Mucosa of gallbladder (tissue), 1 donor: Measurements from ENCODE around the gene SYCN. TPM values are rescaled to one million over a fixed set of nuclear protein-coding genes. Genes with fewer than 3 reads are reported as not detected.
A peak's percentile ranks its signal among the peaks of the same experiment; 100 is the strongest.

Source experiments
- DNase-seq: peaks from one replicate; pipeline ENCODE4 v3.0.0-alpha.2; 2020; ENCODE audit warnings: low spot score
- total RNA-seq: library from RNA; stranded (reverse); gene quantifications from one replicate; pipeline ENCODE4 v1.2.1, GENCODE V29; 2021
- donor health status: DM: no; HTN: no; CAD: no.

The SYCN gene
- total RNA-seq, 1 donor from 2014 or later, result 1.1 TPM

DNA sequence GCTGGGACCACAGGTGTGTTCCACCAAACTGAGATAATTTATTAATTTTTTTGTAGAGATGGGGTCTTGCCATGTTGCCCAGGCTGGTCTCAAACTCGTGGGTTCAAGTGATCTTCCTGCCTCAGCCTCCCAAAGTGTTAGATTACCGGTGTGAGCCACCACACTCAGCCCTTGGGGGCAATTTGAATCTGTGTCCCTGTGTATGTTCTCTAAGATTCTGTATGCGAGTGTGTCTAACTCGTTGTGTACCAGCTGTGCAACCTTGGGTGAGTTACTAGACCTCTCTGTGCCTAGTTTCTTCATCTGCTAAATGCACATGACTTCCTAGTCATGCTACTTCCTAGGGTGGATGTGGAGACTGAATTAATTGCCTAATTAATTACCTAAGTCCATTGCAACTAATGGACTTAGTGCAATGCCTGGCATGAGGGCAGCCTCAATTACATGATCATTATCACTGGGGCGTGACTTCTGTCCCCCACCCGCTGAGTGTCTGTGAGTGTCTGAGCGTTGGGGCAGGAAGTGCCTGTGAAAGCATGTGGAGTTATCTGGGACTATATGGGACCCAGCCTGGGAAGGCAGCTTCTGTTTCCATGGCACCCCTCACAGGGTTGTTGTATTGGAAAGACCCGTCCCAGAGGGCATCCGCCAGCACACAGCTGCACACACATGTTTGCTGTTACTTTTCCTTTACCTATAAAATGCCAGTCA, 9.1 kb downstream of the SYCN start:
- DNase-seq, result no peak

DNA sequence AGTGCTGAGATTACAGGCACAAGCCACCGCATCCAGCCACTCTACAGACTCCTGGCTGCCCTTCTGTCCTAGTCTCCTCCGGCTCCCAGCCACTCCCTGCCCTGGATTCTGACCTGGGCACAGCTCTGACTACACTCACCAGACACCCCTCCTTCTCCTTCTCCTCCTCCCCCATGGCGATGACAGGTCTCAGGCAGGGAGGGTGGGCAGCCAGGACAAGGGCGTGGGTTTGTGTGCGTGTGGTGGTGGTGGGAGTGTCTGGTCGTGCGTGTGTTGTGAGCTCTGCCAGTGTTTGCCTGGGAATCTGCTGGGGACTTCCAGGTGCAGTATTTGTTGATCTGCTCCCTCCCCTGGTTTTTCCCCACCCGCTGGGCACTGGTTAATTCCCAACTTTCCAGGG, 10.3 kb downstream of the SYCN start:
- peak; percentile 39 for DNase-seq

DNA sequence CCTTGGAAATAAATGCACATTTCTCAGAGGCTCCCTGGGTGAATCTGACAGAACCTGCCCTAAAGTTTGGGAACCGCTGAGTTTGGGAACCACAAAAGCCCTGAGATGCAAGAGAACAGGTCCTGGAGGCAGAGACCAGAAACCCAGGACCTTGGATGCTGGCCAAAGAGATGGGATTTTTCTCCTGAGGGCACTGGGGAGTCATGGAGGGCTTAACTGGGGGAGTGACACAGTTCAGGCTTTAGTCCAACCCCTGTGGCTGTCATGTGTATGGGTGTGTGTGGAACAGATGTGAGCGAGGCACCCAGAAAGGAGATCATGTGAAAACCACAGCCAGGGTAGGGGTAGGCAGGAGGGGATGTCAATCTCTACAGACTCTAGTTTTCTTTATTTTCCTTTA, 11.2 kb downstream of the SYCN start:
- DNase-seq, result no peak

DNA sequence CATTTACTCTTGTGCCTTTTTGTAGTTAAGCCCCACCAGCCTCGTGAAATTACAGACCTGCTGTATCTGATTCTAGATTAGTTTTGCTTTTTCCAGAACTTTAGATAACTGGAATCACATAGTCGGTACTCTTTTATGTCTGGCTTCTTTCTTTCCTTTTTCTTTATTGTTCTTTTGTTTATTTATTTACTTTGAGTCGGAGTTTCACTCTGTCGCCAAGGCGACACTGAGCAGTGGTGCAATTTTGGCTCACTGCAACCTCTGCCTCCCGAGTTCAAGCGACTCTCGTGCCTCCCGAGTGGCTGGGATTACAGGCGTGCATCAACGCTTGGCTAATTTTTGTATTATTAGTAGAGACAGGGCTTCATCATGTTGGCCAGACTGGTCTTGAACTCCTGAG, 13.3 kb downstream of the SYCN start:
- DNase-seq, result no peak

DNA sequence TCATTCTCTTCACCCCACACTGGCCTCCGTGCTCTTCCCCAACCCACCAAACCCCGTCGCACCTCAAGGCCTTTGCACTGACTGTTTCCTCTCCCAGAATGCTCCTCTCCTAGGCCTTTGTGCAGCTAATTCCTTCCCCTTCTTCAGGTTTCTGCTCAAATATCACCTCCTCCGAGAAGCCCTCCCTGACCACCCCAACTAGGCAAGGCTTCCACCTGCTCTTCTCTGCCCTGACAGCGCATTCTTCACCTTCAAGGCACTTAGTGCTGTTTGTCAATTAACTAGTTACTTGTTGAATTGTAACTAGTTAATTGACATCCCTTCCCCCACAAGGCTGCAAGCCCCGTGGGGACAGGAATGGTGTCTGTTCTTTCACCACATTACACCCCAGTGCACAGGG, 15.1 kb downstream of the SYCN start:
- DNase-seq, result no peak

DNA sequence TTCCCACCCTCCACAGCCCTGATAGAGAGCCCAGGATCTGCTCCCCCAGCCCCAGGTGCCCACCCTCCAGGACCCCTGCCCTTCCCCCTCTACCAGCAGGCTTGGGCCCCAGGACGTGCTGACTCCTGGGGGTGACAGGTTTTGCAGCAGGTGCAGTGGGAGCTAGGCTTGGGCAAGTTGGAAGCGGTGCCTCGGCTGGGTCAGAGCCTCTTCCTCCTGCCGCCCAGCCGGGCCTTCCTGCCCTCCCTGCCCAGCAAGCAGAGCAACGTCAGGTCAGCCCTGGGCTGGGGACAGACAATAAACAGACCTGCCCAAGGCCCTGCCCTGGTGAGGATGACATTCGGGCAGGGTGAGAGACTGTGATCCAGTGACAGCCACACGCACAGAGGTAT, 16.5 kb downstream of the SYCN start:
- no peak for DNase-seq

DNA sequence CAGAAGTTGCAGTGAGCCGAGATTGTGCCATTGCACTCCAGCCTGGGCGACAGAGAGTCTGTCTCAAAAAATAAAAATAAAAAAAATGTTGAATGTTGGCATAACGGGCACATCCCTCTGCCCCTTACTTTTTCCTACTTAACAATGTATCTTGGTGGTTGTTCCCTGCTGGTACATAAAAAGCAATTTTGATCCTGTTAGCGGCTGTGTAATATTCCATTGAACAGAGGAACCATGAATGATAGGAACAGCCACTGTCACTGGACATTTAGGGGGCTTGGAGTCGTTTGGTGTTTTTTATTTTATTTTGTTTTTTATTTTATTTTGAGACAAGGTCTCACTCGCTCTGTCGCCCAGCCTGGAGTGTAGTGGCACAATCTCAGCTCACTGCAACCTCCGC, 17.7 kb downstream of the SYCN start:
- no peak for DNase-seq

DNA sequence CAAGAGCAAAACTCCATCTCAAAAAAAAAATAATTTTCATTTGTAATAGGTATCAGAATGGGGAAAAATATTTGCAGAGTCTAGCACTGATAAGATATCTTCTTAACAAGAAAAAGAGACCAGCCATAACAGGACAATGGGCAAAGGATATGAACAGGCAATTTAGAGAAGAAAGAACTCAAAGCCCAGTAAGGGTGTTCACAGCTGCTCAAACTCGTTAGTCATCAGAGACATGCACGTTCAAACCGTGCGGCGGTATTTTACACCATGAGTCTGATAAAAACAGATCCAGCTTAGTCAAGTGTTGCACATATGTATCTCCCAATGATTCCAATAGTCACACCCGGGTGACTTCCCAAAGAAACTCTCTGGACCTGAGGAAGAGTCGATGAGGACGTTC, 21.0 kb downstream of the SYCN start:
- no peak for DNase-seq

DNA sequence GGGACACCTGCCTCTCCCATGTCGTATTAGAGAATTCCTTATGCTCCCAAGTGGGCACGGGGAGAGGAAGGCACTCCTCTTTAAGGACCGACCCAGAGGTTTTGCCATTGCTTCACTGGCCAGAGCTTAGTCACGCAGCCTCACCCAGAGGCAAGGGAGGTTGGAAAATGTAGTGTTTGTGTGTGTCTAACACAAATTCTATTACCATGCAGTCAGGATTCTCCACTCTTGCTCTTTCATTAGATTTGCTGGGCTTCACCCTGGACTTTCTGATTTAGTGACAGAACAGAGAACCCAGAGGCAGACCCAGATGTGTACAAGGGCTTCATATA, 21.9 kb downstream of the SYCN start:
- no peak for DNase-seq

DNA sequence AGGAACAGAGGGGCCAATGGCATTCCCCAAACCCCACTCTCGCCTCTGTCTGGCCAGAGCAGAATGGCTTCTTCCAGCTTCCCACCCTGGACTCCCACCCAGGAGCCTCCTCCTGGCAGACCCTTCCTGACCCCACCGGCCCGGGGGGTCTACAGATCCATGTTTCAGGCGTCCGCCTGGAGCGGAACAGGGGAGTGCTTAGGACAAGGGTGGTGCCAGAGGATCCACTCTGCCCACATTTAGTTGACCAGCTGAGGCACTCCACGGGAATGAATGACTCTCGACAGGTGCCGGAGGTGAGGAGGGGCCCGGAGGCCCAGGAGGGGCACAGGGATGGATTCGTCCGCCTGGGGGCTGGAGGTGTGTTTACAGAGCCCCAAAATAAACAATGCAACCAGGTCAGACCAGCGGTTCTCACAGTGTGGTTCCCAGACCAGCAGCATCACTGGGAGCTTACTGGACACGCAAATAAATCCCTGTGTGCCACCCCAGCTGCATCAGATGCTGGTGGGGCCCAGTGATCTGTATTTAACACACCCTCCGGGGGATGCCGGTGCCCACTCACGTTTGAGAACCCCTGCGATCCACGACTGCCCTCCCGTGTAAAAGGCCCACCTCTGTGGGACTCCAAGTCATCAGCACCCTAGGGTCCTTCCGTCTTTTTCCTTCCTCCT, 22.4 kb downstream of the SYCN start:
- DNase-seq, result no peak

DNA sequence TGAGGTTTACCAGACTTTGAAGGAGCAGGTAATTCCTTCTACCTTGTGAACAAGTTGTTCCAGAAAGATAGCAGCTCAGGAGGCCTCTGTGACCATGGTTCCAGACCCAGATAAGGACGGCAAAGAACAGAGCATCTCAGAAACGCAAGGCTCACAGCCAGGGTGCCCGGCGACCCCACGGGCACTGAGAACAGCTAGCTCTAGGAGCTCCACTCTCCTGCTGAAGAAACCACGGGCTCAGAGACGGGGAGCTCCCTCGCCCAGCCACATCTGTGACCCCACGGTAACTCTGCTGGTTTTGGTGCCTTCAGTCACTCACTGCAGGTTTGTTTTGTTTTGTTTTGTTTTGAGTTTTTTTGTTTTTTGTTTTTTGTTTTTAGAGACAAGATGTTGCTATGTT, 23.3 kb downstream of the SYCN start:
- no peak for DNase-seq

DNA sequence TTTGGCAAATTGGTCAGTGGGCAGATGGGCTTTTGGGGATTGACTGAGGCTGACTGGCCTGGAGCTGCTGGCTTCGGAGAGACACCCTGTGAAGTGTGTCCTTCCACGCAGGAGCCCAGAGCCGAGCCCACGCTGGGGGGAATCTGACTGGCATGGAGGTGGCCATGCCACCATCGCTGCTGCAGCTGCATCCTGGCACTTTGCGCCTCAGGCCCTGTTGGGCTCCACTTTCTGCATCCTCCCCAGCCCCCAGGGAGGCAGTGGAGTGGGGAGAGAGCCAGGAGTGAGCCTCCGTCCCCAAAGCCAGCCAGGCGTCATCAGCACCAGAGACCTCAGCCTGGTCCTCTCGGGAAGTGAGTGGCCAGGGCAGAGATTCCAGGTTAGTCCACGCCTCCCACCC, 24.3 kb downstream of the SYCN start:
- no peak for DNase-seq

DNA sequence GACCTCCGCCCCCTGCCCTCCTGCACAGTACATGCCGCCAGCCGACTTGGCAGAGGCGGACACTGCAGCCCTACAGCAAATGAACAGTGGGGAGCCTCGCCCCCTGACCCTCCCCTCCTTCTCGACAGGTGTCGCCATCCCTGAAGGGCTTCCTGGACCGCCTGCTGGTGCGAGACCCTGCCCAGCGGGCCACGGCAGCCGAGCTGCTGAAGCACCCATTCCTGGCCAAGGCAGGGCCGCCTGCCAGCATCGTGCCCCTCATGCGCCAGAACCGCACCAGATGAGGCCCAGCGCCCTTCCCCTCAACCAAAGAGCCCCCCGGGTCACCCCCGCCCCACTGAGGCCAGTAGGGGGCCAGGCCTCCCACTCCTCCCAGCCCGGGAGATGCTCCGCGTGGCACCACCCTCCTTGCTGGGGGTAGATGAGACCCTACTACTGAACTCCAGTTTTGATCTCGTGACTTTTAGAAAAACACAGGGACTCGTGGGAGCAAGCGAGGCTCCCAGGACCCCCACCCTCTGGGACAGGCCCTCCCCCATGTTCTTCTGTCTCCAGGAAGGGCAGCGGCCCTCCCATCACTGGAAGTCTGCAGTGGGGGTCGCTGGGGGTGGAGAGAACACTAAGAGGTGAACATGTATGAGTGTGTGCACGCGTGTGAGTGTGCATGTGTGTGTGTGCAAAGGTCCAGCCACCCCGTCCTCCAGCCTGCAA, 25.6 kb downstream of the SYCN start:
- no peak for DNase-seq

DNA sequence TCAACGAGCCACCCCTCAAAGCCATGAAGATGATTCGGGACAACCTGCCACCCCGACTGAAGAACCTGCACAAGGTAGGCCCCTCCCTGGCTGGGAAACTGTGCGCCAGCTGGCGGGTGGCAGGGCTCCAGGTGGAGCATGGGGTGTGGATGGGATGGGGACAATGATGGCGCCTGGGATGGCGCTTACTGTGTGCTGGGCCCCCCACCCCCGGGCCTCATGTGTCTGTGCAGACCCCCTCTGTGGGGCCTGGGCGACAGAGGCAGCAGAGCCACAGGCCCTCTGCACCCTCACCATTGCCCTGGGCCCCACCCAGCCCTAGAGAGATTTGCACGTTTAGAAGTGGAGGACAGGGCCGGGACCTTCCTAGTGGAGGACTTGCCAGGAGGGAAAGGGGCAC, 26.3 kb downstream of the SYCN start:
- no peak for DNase-seq

DNA sequence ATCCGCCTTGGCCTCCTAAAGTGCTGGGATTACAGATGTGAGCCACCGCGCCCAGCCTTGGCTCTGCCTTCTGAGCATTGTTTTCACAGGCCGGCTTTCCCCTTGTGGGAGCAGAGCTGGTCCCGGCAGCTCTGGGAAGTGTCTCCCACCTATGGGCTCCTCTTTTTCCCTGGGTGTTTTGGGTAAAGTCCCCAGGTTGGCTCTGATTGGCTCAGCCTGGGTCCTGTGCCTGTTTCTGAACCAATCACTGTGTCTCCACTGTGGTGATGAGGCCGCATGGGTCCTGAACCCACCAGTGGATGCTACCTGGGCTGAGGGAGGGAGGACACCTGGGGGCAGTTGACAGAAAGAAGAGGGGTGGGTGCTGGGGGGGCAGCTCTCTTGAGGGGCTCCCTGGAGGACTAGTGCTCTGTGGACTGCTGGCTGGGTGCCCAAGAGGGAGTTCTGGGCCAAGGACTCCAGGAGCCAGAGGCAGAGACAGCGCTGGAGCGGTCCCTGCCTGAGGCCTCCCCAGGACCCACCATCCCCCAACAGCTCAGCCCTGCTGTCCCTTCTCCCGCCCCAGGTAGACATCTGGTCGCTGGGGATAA, 26.9 kb downstream of the SYCN start:
- no peak for DNase-seq

DNA sequence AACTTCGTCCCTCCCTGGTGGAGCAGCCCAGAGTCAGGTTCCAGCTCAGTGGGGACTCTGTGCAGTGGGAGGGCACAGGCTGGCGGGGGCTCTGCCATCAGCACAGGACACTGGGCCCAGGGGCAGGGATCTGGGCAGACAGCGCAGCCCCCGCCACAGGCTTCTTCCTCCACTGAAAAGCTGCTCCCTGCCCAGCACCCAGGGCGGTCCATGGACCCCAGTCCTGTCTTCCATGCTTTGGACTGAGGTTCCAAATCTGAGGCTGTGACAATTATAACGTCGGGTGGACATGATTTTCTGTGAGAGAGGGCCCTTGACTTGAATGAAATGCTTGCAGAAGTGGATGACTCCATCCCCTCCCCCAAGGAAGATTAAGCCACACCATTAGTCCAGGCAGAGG, 28.5 kb downstream of the SYCN start:
- no peak for DNase-seq

DNA sequence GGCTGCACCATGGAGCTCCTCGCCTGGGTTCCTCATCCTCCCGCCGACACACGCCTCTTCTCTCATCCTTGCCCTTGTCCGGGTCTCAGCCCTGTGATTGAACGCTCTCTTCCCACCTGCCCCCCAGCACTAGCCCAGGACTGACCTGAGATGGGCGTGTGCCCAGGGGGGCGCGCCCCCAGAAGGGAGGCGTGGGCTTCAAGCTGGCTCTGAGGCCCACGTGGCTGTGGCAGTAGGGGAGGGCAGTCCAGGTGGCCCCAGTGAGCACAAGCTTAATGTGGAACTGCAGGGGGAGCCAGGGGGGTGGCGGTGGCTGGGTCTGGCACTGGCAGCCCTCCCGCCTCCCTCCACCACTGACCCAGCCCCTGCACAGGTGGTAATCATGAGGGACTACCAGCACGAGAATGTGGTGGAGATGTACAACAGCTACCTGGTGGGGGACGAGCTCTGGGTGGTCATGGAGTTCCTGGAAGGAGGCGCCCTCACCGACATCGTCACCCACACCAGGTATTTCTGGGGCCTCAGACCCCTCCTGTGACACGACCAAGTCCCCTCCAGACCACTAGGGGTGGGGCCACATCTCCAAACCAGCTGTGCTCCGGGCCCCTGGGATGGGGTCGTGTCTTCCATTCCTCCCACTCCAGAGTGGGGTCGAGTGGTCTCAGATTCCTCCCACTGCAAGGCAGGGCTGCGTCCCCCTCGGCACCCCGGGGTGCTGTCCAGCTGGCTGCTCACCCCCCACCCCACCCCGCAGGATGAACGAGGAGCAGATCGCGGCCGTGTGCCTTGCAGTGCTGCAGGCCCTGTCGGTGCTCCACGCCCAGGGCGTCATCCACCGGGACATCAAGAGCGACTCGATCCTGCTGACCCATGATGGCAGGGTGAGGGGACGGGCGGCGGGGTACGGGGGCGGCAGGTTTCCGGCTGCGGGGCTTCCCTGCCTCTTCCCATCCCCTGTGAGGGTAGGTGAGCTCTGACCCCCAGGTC, 29.2 kb downstream of the SYCN start:
- DNase-seq, result no peak

DNA sequence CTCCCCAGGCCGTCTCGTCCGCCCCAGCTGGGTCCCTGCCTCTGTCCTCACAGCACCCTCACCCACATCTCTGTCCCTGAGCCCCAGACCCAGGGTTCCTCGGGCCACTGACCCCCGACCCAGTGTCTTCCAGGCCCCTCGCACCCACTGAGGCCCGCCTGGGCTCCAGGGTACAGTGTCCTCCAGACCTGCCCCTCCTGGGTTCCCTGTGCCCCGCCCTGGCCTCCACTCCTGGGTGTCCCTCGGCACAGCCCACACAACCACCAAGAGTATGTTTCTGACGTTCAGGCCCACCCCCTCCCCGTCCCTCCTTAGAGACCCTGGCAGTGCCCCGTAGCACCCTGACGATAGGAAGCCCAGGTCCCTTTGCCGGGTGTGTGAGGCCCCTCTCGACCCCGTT, 29.9 kb downstream of the SYCN start:
- no peak for DNase-seq

DNA sequence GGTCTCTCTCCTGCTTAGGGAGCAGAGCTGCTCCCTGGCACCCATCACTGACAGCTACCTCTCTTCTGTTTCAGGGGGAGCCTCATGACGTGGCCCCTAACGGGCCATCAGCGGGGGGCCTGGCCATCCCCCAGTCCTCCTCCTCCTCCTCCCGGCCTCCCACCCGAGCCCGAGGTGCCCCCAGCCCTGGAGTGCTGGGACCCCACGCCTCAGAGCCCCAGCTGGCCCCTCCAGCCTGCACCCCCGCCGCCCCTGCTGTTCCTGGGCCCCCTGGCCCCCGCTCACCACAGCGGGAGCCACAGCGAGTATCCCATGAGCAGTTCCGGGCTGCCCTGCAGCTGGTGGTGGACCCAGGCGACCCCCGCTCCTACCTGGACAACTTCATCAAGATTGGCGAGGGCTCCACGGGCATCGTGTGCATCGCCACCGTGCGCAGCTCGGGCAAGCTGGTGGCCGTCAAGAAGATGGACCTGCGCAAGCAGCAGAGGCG, 30.5 kb downstream of the SYCN start:
- no peak for DNase-seq

DNA sequence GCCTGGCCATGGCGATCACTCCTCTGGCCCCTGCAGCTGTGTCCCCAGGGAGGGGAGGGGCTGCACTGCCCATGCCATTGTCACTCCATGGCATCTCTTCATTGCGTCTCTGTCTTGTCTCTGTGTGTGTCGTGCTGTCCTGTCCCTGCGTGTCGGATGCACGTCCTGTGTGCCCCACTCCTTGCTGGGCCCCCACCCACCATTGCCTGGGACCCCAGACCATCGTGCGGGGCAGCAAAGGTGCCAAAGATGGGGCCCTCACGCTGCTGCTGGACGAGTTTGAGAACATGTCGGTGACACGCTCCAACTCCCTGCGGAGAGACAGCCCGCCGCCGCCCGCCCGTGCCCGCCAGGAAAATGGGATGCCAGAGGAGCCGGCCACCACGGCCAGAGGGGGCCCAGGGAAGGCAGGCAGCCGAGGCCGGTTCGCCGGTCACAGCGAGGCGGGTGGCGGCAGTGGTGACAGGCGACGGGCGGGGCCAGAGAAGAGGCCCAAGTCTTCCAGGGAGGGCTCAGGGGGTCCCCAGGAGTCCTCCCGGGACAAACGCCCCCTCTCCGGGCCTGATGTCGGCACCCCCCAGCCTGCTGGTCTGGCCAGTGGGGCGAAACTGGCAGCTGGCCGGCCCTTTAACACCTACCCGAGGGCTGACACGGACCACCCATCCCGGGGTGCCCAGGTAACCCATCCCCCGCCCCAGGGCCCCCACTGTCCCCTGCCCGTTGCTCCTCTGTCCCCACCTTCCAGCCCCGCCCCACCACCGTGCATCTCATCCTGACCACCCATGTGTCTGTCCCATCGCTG, 31.2 kb downstream of the SYCN start:
- DNase-seq, result no peak
